Muscle layer of duodenum (tissue), 2 donors: ENCODE data around the gene ARVCF.

Source experiments
- H3K27ac ChIP-seq: one replicate; pipeline ENCODE4 v1.7.0; 2013; ENCODE audit warnings: mild to moderate bottlenecking, low read length
- H3K27me3 ChIP-seq: one replicate; pipeline ENCODE4 v1.7.0; 2013; ENCODE audit warnings: low read depth, mild to moderate bottlenecking, control low read depth, low read length
- H3K36me3 ChIP-seq, 2 donors: one replicate each; pipeline ENCODE4 v1.7.0; 2013; ENCODE audit warnings: low read length in 2 of 2, control low read depth in 1 of 2, mild to moderate bottlenecking in 1 of 2; ENCODE audit not compliant: insufficient read depth in 2 of 2, control insufficient read depth in 1 of 2
- H3K4me1 ChIP-seq, 2 donors: one replicate each; pipeline ENCODE4 v1.7.0; 2013; ENCODE audit warnings: low read length in 2 of 2, mild to moderate bottlenecking in 2 of 2, control low read depth in 1 of 2, moderate library complexity in 1 of 2; ENCODE audit not compliant: insufficient read depth in 2 of 2, control insufficient read depth in 1 of 2
- H3K4me3 ChIP-seq, 2 donors: one replicate each; pipeline ENCODE4 v1.7.0; 2013; ENCODE audit warnings: low read length in 2 of 2, low read depth in 1 of 2, mild to moderate bottlenecking in 1 of 2
- H3K9me3 ChIP-seq, 2 donors: one replicate each; pipeline ENCODE4 v1.7.0; 2013; ENCODE audit warnings: low read length in 2 of 2, control low read depth in 1 of 2, mild to moderate bottlenecking in 1 of 2; ENCODE audit not compliant: control insufficient read depth in 1 of 2
- donor health status: healthy.

Gene ARVCF

GRCh38 chr22:20051927-20052308, 35.3 kb upstream of the ARVCF start:
- no peak overlapping the region for H3K4me3 ChIP-seq
- no peaks in the 10 kb centered on the region for H3K27me3 ChIP-seq
- peaks cover 10 to 57% of the 10 kb centered on the region in 2 donors for H3K36me3 ChIP-seq
- H3K27ac ChIP-seq = no peak overlapping the region
- no peaks in the 10 kb centered on the region for H3K9me3 ChIP-seq
- H3K4me1 ChIP-seq = no peaks in the 10 kb centered on the region

DNA sequence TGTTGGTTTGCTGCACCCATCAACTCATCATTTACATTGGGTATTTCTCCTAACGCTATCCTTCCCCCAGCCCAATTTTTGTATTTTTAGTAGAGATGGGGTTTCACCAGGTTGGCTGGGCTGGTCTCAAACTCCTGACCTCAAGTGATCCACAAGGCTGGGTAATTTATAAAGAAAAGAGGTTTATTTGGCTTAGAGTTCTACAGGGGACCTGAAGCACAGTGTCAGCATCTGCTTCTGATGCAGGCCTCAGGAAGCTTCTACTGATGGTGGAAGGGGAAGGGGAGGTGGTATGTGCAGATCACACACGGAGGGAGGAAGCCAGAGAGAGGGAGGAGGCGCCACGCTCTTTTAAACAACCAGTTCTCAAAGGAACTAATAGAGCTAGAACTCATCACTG, 30.1 kb upstream of the ARVCF start:
- Histone ChIP-seq H3K27me3 (no peaks in the 10 kb centered on the region), H3K4me3 (no peak overlapping the region), H3K36me3 (peaks cover 9 to 23% of the 10 kb centered on the region in 2 donors), H3K9me3 (no peaks in the 10 kb centered on the region), H3K27ac (no peak overlapping the region), H3K4me1 (no peaks in the 10 kb centered on the region)

DNA sequence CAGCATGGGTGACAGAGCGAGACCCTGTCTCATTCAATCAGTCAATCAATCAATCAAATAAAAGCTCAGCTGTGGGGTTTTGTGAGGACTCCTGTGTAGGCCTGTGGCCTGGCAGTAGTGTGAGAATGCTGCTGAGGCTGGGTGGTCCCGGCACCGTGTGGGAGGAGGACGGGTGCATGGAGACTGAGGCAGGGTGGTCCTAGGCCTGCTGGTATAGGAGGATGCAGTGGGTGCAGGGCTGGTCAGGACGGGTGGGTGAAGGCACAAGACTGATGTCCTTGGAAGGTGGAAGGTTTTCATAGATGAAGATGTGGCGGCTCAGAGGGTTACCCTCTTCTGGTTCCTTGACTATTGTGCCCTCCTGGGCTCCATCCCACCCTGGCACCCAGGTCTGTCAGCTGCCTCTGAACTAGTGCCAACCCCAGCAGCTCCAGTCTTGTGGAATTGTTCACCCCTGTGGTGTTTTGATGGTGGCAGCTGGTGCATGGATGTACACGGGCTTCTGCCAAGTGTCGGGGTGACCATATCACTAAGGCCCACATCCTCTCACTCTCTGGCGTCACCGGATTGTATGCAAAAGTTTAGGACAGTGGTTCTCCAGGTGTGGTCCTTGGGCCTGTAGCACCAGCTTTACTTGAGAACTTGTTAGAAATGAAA, 28.0 kb upstream of the ARVCF start:
- Histone ChIP-seq H3K36me3 (peaks cover 12 to 26% of the 10 kb centered on the region in 2 donors), H3K9me3 (no peaks in the 10 kb centered on the region), H3K27ac (no peak overlapping the region), H3K4me1 (peaks cover 0 to 5% of the 10 kb centered on the region in 2 donors), H3K4me3 (no peak overlapping the region), H3K27me3 (no peaks in the 10 kb centered on the region)

DNA sequence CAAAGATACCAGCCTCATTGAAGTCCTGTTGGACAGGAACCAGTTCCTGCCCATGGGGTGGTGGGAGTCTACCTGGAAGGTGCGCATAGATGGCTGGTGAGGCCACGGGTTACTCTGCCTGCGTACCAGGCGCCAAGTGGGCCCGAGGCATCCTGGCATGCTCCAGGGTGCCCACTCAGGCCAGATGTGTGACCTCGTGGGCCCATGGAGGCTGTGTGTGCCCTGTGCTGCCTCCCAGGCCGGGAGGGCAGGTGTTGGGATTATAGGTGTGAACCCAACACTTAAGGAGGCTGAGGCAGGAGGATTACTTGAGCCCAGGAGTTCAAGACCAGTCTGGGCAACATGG, 27.3 kb upstream of the ARVCF start:
- Histone ChIP-seq H3K27ac (no peak overlapping the region), H3K9me3 (no peaks in the 10 kb centered on the region), H3K36me3 (peaks cover 12 to 26% of the 10 kb centered on the region in 2 donors), H3K27me3 (no peaks in the 10 kb centered on the region), H3K4me3 (no peak overlapping the region), H3K4me1 (peaks cover 0 to 5% of the 10 kb centered on the region in 2 donors)

DNA sequence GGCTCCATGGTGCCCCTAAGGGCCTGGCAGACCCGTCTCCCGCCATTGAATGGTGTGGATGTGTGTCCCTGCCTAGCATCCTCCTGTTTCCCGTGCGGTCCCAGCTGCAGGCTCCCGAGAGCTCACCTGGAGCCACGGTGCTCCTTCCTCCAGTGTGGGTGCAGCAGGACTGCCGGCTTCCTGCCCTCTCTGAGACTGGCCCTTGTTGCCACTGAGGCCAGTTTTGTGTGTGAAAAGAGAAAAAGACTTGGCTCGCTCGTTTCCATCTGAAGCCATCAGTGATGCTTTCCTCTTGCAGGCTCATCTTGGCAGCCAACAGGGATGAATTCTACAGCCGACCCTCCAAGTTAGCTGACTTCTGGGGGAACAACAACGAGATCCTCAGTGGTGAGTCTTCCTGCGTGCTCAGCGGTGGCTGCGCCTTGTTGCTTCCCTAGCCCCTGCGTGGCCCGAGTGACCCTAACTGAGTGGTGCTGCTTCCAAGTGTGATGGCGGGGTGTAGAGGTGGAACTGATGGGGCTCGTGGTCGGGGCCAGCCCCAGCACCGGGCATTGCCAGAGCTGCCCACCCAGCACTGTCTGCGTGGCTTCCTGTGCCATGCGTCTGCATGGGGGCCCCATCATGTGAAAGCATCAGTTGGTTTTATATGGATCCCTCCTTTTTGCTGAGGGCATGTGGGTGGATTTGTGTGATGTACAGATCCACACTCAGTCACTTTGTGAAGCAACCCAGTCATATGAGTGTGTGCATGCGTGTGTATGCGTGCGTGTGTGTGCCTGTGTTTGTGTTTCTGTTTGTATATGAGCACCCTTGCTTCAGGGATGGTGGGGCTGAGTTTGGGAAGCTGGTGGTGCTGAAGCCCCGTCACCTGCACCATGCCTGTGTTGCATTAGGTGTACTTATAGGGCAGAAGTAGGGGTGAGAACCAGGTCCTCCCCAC, 26.7 kb upstream of the ARVCF start:
- Histone ChIP-seq H3K27me3 (no peaks in the 10 kb centered on the region), H3K36me3 (peaks cover 12 to 26% of the 10 kb centered on the region in 2 donors), H3K4me1 (peaks cover 0 to 5% of the 10 kb centered on the region in 2 donors), H3K27ac (no peak overlapping the region), H3K4me3 (no peak overlapping the region), H3K9me3 (no peaks in the 10 kb centered on the region)

- H3K36me3 ChIP-seq = peaks cover 20 to 31% of the 10 kb centered on the region in 2 donors
- H3K9me3 ChIP-seq = no peaks in the 10 kb centered on the region
- H3K4me3 ChIP-seq = no peak overlapping the region
- peaks cover 0 to 5% of the 10 kb centered on the region in 2 donors for H3K4me1 ChIP-seq
- H3K27ac ChIP-seq = no peak overlapping the region
- H3K27me3 ChIP-seq = no peaks in the 10 kb centered on the region
Measured at GRCh38 chr22:20040327-20041200, 23.9 kb upstream of the ARVCF start.

DNA sequence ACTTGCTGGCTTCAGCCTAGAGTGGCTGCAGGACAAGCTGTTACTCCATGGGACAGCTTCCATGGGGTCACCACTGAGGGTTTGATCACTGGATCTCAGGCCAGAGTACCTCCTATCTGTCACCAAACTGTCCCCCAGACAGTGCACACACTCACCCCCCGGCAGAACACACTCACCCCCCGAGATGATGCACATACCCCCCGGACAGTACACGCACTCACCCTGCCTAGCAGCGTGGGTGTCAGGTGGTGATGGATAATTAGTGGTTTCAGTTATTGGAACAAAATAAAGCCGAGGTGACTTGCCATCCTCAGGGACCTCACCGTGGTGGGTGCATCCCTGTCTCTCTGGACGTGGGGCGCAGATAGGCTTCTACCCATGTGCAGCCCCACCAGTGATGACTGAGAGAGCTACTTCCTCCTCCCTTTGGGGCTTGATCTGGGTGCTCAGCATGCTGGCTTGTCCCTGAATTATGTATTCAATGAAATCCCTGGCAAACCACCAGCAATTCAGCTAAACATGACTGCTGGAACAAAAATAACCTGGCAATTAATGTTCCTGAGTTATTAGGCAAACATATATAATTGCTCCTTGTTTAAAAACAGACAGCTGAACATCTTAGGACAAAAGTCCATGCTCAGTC, 23.2 kb upstream of the ARVCF start:
- Histone ChIP-seq H3K27me3 (no peaks in the 10 kb centered on the region), H3K4me3 (no peak overlapping the region), H3K27ac (no peak overlapping the region), H3K9me3 (no peaks in the 10 kb centered on the region), H3K36me3 (peaks cover 20 to 31% of the 10 kb centered on the region in 2 donors), H3K4me1 (peaks cover 0 to 5% of the 10 kb centered on the region in 2 donors)

GRCh38 chr22:20038574-20038973, 22.0 kb upstream of the ARVCF start:
- H3K27me3 ChIP-seq = no peaks in the 10 kb centered on the region
- no peak overlapping the region for H3K27ac ChIP-seq
- H3K36me3 ChIP-seq = peaks cover 18 to 25% of the 10 kb centered on the region in 2 donors
- H3K9me3 ChIP-seq = no peaks in the 10 kb centered on the region
- no peak overlapping the region for H3K4me3 ChIP-seq
- H3K4me1 ChIP-seq = peaks cover 0 to 6% of the 10 kb centered on the region in 2 donors

DNA sequence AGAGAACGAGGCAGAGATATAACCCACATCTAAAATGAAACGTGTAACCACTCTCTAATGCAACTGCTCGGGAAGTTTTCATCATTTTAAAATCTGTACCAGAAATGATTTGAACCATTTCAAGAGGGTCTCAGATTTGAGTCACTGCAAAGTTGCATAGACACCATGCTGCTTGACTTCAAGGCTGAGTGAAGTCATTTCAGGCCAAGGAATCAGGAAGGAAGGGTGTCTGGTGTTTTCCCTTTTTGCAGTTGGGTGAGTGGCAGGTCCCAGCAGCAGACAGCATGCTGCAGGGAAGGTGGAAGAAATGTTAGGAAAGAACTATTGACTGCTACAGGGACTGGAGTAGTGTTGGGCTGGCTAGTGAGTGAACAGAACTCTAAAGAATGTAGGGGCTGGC, 20.8 kb upstream of the ARVCF start:
- Histone ChIP-seq H3K9me3 (no peaks in the 10 kb centered on the region), H3K4me1 (peaks cover 0 to 17% of the 10 kb centered on the region in 2 donors), H3K27me3 (no peaks in the 10 kb centered on the region), H3K36me3 (peaks cover 11 to 17% of the 10 kb centered on the region in 2 donors), H3K4me3 (no peak overlapping the region), H3K27ac (no peak overlapping the region)

DNA sequence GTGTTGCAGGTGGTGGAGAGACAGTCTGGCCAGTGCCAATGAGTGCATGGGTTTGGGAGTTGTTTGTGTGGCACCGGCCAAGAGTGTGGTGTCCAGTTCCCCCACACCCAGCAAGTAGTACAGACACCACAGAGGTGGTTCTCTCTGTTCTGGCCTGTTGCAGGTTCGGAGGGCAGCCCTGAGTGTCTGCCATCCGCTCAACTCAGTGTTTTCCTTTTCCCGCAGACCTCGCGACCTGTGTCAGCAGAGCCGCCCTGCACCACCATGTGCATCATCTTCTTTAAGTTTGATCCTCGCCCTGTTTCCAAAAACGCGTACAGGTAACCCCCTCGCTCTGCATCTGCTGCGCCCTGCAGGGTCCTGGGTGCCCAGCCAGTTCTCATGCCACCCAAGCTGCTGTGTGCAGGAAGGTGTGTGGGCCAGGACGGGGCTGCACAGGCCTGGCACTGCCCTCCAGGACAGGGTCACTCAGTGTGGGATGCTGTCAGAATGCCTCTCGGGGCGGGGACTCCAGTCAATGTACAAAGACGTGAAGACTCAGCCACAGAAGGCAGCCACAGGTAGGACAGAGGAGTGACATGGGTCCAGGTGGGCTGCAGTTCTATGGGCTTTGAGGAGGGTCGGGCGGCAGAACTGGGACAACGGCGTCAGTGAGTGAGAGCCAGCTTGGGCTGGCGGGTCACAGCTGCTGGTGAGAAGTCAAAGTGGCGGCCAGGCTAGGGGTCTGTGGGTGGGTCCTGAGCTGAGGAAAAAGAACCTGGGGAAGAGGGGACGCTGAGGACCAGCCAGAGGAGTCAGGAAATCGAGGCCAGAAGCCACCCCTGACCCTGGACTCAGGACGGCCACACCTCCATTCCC, 20.1 kb upstream of the ARVCF start:
- H3K36me3 ChIP-seq = peaks cover 11 to 23% of the 10 kb centered on the region in 2 donors
- H3K4me3 ChIP-seq = no peak overlapping the region
- no peaks in the 10 kb centered on the region for H3K27me3 ChIP-seq
- H3K9me3 ChIP-seq = no peaks in the 10 kb centered on the region
- no peak overlapping the region for H3K27ac ChIP-seq
- peaks cover 0 to 24% of the 10 kb centered on the region in 2 donors for H3K4me1 ChIP-seq
